ENCODE data around the gene PRR13. TPM values are rescaled to one million over a fixed set of nuclear protein-coding genes. Genes with fewer than 3 reads are reported as not detected.

PRR13 gene
- total RNA-seq, 1 donor from 2014 or later, result 20.6 TPM

- Histone ChIP-seq H3K4me3 (no peak overlapping the region), H3K27me3 (no peaks in the 10 kb centered on the region), H3K27ac (peak overlapping the region in 1 of 2 donors; percentile 10), H3K36me3 (peaks cover 99 to 100% of the 10 kb centered on the region in 2 donors), H3K4me1 (no peaks in the 10 kb centered on the region), H3K9me3 (no peaks in the 10 kb centered on the region)
- intact Hi-C loops (cut with DNase I), result no loop called here
- TF ChIP-seq, protein P1, sequence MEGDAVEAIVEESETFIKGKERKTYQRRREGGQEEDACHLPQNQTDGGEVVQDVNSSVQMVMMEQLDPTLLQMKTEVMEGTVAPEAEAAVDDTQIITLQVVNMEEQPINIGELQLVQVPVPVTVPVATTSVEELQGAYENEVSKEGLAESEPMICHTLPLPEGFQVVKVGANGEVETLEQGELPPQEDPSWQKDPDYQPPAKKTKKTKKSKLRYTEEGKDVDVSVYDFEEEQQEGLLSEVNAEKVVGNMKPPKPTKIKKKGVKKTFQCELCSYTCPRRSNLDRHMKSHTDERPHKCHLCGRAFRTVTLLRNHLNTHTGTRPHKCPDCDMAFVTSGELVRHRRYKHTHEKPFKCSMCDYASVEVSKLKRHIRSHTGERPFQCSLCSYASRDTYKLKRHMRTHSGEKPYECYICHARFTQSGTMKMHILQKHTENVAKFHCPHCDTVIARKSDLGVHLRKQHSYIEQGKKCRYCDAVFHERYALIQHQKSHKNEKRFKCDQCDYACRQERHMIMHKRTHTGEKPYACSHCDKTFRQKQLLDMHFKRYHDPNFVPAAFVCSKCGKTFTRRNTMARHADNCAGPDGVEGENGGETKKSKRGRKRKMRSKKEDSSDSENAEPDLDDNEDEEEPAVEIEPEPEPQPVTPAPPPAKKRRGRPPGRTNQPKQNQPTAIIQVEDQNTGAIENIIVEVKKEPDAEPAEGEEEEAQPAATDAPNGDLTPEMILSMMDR (IDR thresholded peaks at IDR 0.05), result no peak
- no peak for DNase-seq (ENCODE audit: low spot score in 2 of 2)
These were observed 19.5 kb downstream of the PRR13 start for GRCh38 chr12:53461059-53461458.

- no peak for DNase-seq (ENCODE audit: low spot score in 2 of 2)
- Histone ChIP-seq H3K4me1 (no peaks in the 10 kb centered on the region), H3K9me3 (no peaks in the 10 kb centered on the region), H3K27me3 (no peaks in the 10 kb centered on the region), H3K36me3 (peaks cover 99 to 100% of the 10 kb centered on the region in 2 donors), H3K27ac (no peak overlapping the region), H3K4me3 (no peak overlapping the region)
- TF ChIP-seq, protein P1 (IDR thresholded peaks at IDR 0.05), result no peak
- intact Hi-C loops (cut with DNase I), result no loop called here
These were observed 20.1 kb downstream of the PRR13 start for GRCh38 chr12:53461591-53461990.

GRCh38 chr12:53462935-53463334 is 21.4 kb downstream of the PRR13 start:
- Histone ChIP-seq H3K4me1 (no peaks in the 10 kb centered on the region), H3K27me3 (no peaks in the 10 kb centered on the region), H3K36me3 (peaks cover 99 to 100% of the 10 kb centered on the region in 2 donors), H3K9me3 (no peaks in the 10 kb centered on the region), H3K4me3 (no peak overlapping the region), H3K27ac (no peak overlapping the region)
- TF ChIP-seq, protein P1 (IDR thresholded peaks at IDR 0.05), result no peak
- DNase-seq (ENCODE audit: low spot score in 2 of 2), result no peak
- intact Hi-C loops (cut with DNase I), result no loop called here

GRCh38 chr12:53463802-53464560 is 22.4 kb downstream of the PRR13 start:
- no peak overlapping the region for H3K4me3 ChIP-seq
- no peaks in the 10 kb centered on the region for H3K9me3 ChIP-seq
- no peak overlapping the region for H3K27ac ChIP-seq
- TF ChIP-seq, protein P1 (IDR thresholded peaks at IDR 0.05), result no peak
- no peaks in the 10 kb centered on the region for H3K4me1 ChIP-seq
- DNase-seq (ENCODE audit: low spot score in 2 of 2), result no peak
- H3K27me3 ChIP-seq, result no peaks in the 10 kb centered on the region
- H3K36me3 ChIP-seq, result peaks cover 99 to 100% of the 10 kb centered on the region in 2 donors
- intact Hi-C loops (cut with DNase I), result no loop called here

GRCh38 chr12:53464685-53465418 is 23.3 kb downstream of the PRR13 start:
- H3K27ac ChIP-seq, result no peak overlapping the region
- no peaks in the 10 kb centered on the region for H3K9me3 ChIP-seq
- TF ChIP-seq, protein P1 (IDR thresholded peaks at IDR 0.05), result no peak
- H3K4me1 ChIP-seq, result no peaks in the 10 kb centered on the region
- peaks cover 100% of the 10 kb centered on the region in 2 donors for H3K36me3 ChIP-seq
- intact Hi-C loops (cut with DNase I), result no loop called here
- H3K27me3 ChIP-seq, result no peaks in the 10 kb centered on the region
- DNase-seq (ENCODE audit: low spot score in 2 of 2), result no peak
- no peak overlapping the region for H3K4me3 ChIP-seq

Measured in ascending aorta (tissue), 2 donors.